ENCODE data around the gene CC2D1B.

CC2D1B gene

GRCh38 chr1:52359676-52360594, 6.1 kb downstream of the CC2D1B start:
- DNase-seq: no peak

GRCh38 chr1:52358851-52359497, 7.0 kb downstream of the CC2D1B start:
- no peak for DNase-seq

DNA sequence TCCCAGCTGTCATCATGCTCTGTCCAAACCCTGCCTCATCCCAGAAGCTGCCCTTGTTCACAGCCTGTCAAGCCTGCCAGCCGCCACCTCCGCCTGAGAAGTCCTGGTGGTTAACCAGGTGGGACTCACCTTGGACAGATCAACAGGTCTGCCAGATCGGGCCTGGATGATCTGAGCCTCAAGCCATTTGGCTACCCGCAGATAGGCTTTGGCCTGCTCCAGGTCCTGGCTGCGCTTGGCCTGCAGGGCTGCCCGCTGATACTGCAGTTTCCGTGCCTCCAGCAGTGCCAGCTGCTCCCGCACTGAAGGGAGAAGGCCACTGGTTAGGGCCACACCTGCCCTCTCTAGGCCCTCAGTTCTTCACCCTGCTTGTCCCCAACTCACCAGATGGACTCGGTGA, 8.6 kb downstream of the CC2D1B start:
- DNase-seq: no peak

DNA sequence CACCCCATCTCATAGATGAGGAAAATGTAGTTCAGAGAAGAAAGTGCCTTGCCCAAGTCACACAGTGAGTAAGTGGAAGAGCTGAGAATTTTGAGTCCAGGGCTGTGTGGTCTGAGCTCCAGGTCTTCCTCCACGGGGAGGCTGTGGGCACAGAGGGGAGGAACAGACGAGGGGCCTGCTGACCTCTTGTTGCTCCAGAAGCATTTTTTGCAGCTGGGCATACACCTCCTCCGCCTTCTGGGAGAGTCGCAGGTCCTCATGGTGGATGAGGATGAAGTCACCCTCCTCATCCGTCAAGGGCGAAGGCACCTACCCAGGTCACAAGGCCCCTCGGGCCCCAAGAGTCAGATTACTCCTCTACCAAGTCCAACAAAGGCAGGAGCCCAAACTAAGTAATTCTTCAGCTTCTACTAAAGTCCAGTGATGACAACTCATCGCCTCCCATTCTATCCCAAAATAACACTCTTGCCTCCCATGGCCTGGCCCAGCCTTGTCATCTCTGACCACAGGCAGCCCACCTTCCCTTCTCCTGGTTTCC, 9.1 kb downstream of the CC2D1B start:
- no peak for DNase-seq

DNA sequence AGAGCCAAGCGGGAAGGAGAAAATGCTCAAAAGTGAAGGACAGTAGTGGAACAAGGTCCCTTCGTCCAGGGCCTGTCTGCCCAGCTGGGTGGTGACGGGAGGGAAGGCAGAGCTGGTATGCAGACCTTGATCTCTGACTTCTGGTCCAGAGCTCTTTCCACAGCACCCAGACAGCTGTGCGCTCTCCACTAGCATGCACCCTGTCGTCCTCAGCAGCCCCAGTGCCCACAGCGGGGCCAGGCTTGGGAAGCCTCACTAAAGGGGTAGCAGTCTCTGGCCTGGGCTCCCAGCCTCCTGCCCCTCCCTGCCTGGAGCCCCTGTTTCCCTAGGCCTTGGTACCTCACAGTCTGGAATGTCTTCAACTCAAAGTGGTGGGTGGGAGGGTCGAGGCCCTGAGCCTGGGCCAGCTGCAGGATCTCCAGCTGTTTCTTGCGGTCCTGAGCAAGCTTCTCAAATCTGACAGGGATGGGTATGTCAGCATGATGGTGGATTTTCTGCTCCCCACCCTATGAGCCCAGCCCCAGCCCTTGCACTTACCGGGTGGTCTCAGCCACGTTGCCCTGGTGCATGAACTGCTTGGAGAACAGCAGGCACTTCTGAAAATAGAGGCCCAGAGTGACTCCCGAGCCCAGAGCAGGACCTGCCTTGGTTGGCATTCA, 10.0 kb downstream of the CC2D1B start:
- no peak for DNase-seq

DNA sequence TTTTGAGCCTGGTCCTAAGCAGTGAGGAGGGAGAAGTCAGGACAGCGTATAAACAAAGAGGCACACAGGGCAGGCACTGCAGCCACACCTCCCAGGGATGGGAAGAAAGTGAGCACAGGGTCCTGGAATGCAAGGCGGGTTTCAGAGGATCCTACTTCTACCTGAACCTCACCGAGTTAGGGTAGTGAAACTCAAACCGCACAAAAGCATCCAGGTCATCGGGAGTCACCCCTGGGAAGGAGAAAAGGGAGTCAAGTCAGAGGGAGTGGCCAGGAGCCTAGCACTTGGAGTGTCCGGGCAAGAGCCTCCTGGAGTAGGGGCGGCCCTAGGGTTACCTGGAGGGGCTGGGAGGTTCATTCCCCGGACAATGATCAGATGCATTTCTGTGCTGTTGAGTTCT, 10.6 kb downstream of the CC2D1B start:
- DNase-seq: no peak

DNA sequence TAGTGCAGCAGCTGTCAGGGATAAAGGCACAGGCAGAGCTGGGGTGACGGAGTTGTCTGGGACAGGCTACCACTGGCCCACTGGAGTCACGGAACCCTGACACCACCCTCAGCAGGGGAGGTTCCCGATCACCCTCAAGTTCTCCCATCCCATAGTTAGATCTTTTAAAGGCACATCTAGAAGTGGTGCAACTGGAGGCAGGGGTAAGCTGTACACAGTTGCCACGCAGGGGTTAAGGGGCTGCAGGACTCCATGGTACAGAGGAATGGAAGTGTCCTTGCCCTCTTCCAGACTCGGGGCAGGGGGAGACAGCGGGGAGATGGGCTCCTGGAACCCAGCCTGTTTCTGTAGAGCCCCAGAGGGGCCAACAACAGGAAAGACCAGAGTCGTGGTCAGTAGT, 13.3 kb downstream of the CC2D1B start:
- DNase-seq: no peak

- no peak for DNase-seq
Observed at GRCh38 chr1:52348704-52349300, 17.2 kb downstream of the CC2D1B start.

DNA sequence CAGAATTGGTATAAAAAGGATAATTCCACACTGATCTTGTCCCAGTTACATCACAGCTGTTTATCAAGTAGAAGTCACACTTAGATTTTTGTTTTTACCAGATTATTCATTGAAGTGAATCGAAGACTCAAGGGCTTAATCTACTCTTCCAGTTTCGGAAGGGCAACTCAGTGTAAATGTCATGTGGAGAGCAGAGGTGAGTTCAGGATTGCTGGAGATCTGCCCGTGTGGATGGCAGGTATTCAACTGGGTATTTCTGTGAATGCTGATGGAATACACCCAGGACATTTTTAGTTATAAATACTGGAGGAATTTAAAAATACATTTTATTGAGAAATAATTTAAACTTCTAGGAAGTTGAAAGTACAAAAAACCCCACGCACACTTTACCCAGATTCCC, 19.4 kb downstream of the CC2D1B start:
- no peak for DNase-seq

- no peak for DNase-seq
Observed at GRCh38 chr1:52345252-52345651, 20.8 kb downstream of the CC2D1B start.

DNA sequence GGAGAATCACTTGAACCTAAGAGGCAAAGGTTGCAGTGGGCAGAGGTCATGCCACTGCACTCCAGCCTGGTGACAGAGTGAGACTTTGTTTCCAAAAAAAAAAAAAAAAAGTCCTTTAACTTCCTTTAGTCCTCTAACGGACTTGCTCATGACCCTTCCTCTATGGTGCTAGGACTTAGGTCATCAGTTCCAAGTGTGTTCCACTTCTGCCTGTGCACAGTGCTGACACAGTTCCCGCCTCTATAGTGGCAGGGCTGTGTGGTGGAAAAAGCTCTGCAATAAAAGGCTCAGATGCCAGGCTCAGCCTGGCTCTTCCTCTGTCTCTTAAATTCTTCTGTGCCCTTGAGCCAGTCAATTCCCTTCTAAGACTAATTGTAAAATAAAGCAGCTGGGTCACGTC, 22.0 kb downstream of the CC2D1B start:
- no peak for DNase-seq

GRCh38 chr1:52341655-52342260, 24.2 kb downstream of the CC2D1B start:
- DNase-seq: no peak

- DNase-seq: no peak
Observed at GRCh38 chr1:52337439-52337838, 28.6 kb downstream of the CC2D1B start.

GRCh38 chr1:52334906-52335528, 31.0 kb downstream of the CC2D1B start:
- no peak for DNase-seq

GRCh38 chr1:52332411-52332810, 33.6 kb downstream of the CC2D1B start:
- DNase-seq: no peak

DNA sequence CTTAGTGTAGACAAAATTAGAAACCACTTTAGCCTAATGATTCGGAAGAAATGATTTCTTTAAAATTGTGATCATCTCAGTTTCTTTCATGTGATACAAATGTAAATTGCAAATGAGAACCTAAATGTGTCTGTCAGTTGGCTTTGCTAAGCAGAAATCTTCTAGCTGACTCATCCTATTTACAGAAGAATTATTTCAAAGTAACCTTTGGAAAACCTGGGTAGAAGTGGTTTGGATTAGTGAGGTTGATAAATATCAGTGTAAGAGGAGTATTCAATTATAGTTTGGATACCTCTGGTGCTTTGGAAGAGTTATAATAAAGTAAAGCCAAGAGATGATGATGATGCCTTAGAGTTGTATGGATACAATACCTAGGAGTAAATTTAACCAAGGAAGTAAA, 37.4 kb downstream of the CC2D1B start:
- no peak for DNase-seq

GRCh38 chr1:52325786-52326185, 40.2 kb downstream of the CC2D1B start:
- DNase-seq: no peak

- no peak for DNase-seq
Observed at GRCh38 chr1:52323731-52324130, 42.3 kb downstream of the CC2D1B start.

- DNase-seq: no peak
Observed at GRCh38 chr1:52321061-52321460, 44.9 kb downstream of the CC2D1B start.

DNA sequence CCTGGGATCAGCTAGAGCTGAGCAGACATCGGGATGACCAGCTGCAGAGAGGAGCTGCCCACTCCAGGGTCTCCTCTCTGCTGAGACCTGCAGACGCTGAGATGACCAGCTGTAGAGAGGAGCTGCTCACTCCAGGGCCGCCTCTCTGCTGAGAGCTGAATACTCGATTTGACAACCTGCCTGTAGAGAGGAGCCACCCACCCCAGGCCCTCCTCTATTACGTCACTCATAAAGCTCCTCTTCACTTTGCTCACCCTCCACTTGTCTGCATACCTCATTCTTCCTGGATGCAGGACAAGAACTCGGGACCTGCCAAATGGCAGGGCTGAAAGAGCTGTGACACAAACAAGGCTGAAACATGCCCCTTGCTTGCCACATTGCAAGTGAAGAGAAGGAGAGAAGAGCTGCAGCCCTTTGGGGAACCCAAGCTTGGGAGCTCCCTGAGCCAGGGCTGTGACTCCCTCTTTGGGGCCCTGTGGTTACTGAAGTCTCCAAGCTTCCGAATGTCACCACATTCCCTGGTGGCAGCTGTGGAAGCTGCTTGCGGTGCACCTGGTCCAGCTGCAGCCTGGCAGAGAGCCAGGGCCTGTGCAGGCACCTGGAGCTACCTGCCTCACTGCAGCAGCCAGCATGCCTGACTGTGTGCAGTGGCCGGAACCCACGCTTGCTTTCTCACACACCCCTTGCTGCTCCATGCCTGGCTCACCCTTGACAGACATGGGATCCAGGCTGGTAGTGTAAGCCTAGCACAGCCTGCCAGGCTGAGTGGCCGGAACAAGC, 59.6 kb downstream of the CC2D1B start:
- no peak for DNase-seq

Data from CD4-positive, alpha-beta T cell treated with Interleukin-21 for 1 hour (primary cell).